GM12878 (cell line): ENCODE data around the gene FANCI. TPM values are rescaled to one million over a fixed set of nuclear protein-coding genes. Genes with fewer than 3 reads are reported as not detected.

Experiments
- ATAC-seq: fragments of 200-7000 bp; cut with Tn5 transposase; 3 replicates; pipeline ENCODE4 v1.9.1; 2020; ENCODE audit warnings: mild to moderate bottlenecking, moderate library complexity
- BruUV-seq: library from RNA; stranded (reverse); fragments of 400-500 nt; replicated peaks from 2 replicates; lab custom pipeline; 2021; lab: Mats Ljungman, UMichigan
- CTCF ChIA-PET: fragments of 300-600 bp; sonication (Branson Sonifier 250); formaldehyde crosslinking; extraction: SDS; loops from one replicate; lab custom pipeline; 2021; ENCODE audit warnings: inconsistent platforms; lab: Yijun Ruan, JAX
- POLR2A ChIA-PET: fragments of 350-600 bp; formaldehyde crosslinking; extraction: SDS; loops from one replicate; lab custom pipeline; 2021; ENCODE audit warnings: inconsistent platforms; lab: Charles Lee
- RAD21 ChIA-PET: fragments of 300-600 bp; sonication (Branson Sonifier 250); formaldehyde crosslinking; loops from one replicate; lab custom pipeline; 2023; ENCODE audit warnings: antibody characterized with exemption; ENCODE audit not compliant: unreplicated experiment; lab: Charles Lee
- SMC1A ChIA-PET: fragments of 300-600 bp; sonication (Branson Sonifier 250); formaldehyde crosslinking; loops from one replicate; lab custom pipeline; 2023; ENCODE audit not compliant: unreplicated experiment, uncharacterized antibody; lab: Charles Lee
- DNase-seq: peaks from one replicate; pipeline ENCODE4 v3.0.0-alpha.2; 2011; ENCODE audit warnings: low read depth, low spot score
- FAIRE-seq: peaks from 3 replicates; lab custom pipeline; 2011; peaks lifted over from hg19 to GRCh38; lab: Jason Lieb, UNC
- H2AFZ ChIP-seq: 2 replicates; pipeline ENCODE4 v1.6.0; 2011; ENCODE audit warnings: low read depth, low read length, control low read depth; ENCODE audit not compliant: control insufficient read depth
- H3K27ac ChIP-seq: 2 replicates; pipeline ENCODE4 v1.5.1; 2011; ENCODE audit warnings: control low read depth; ENCODE audit not compliant: control insufficient read depth, insufficient read depth
- H3K27me3 ChIP-seq, 2 experiments: replicated peaks in 1 of 2; 2 replicates each; pipeline versions ENCODE4 v1.6.0 to v1.6.1; 2011; ENCODE audit warnings: low read length in 1 of 2; ENCODE audit not compliant: control insufficient read depth in 2 of 2, insufficient read depth in 2 of 2
- H3K36me3 ChIP-seq, 2 experiments: 2 replicates each; pipeline ENCODE4 v1.5.1; 2011; ENCODE audit warnings: low read length in 1 of 2; ENCODE audit not compliant: control insufficient read depth in 2 of 2, insufficient read depth in 2 of 2
- H3K4me1 ChIP-seq: 2 replicates; pipeline ENCODE4 v1.6.1; 2011; ENCODE audit warnings: mild to moderate bottlenecking, low read length, moderate library complexity, mixed read lengths; ENCODE audit not compliant: control insufficient read depth, insufficient read depth
- H3K4me2 ChIP-seq: 2 replicates; pipeline ENCODE4 v1.6.0; 2011; ENCODE audit warnings: control low read depth; ENCODE audit not compliant: control insufficient read depth, insufficient read depth
- H3K4me3 ChIP-seq: fragments of 200-600 bp; sonication (generic); 2 replicates; pipeline ENCODE4 v1.5.1; 2016
- H3K79me2 ChIP-seq: 2 replicates; pipeline ENCODE4 v1.6.0; 2011; ENCODE audit warnings: low read length; ENCODE audit not compliant: control insufficient read depth, insufficient read depth
- H3K9ac ChIP-seq: 2 replicates; pipeline ENCODE4 v1.8.0; 2011; ENCODE audit warnings: low read length, control low read depth, mixed read lengths; ENCODE audit not compliant: control insufficient read depth, insufficient read depth
- H3K9me3 ChIP-seq: replicated peaks from 3 replicates; pipeline ENCODE4 v1.5.1; 2011; ENCODE audit warnings: mild to moderate bottlenecking, low read length; ENCODE audit not compliant: control insufficient read depth, insufficient read depth
- H4K20me1 ChIP-seq: 2 replicates; pipeline ENCODE4 v1.6.0; 2011; ENCODE audit not compliant: control insufficient read depth, insufficient read depth
- BRCA1 ChIP-seq: IDR thresholded peaks from 2 replicates; pipeline ENCODE4 v1.6.1; 2011; ENCODE audit warnings: low read depth, low read length, improper control_type of control experiment
- CEBPB ChIP-seq, 2 experiments: fragments of 150-350 bp in 1 of 2; IDR thresholded peaks; 2 replicates each; pipeline ENCODE4 v1.6.1; 2012 to 2014; ENCODE audit warnings: low read depth in 2 of 2, low read length in 2 of 2, borderline replicate concordance in 1 of 2, inconsistent platforms in 1 of 2
- CTCF ChIP-seq, 3 experiments: IDR thresholded peaks in 2 of 3; conservative IDR thresholded peaks in 1 of 3; 2 replicates each; pipeline ENCODE4 v1.5.1; 2011; ENCODE audit warnings: low read depth in 3 of 3, low read length in 3 of 3, mild to moderate bottlenecking in 3 of 3, control low read depth in 2 of 3, moderate library complexity in 2 of 3, inconsistent platforms in 1 of 3, mixed read lengths in 1 of 3; ENCODE audit not compliant: control insufficient read depth in 2 of 3, insufficient read depth in 1 of 3; ENCODE audit errors: extremely low read depth in 1 of 3
- JUNB ChIP-seq: IDR thresholded peaks from 2 replicates; pipeline ENCODE4 v1.6.1; 2016; ENCODE audit warnings: antibody characterized with exemption, mild to moderate bottlenecking
- PML ChIP-seq: IDR thresholded peaks from 2 replicates; pipeline ENCODE4 v1.6.1; 2012; ENCODE audit warnings: low read length, inconsistent platforms
- POU2F2 ChIP-seq: IDR thresholded peaks from 3 replicates; pipeline ENCODE4 v1.6.1; 2011; ENCODE audit warnings: low read depth, mild to moderate bottlenecking, low read length, borderline replicate concordance
- RELB ChIP-seq: fragments of 450-650 bp; IDR thresholded peaks from 2 replicates; pipeline ENCODE4 v1.6.1; 2017; ENCODE audit warnings: low read depth, mild to moderate bottlenecking, moderate library complexity
- YBX1 ChIP-seq: fragments of 450-650 bp; IDR thresholded peaks from 2 replicates; pipeline ENCODE4 v1.6.1; 2016; ENCODE audit warnings: antibody characterized with exemption
- ZNF592 ChIP-seq: fragments of 450-650 bp; IDR thresholded peaks from 2 replicates; pipeline ENCODE4 v1.6.1; 2017; ENCODE audit warnings: mild to moderate bottlenecking, moderate library complexity
- WGBS: methylation state at CpG from one replicate; pipeline ENCODE4 v1.1.6; 2016; ENCODE audit warnings: low lambda C conversion rate; ENCODE audit not compliant: insufficient replicate concordance, insufficient coverage; ENCODE audit errors: missing lambda C conversion rate; 5-methylcytosine and 5-hydroxymethylcytosine counted together
- in situ Hi-C: fragments of 300-500 bp; cut with MboI; formaldehyde crosslinking; loops from 9 replicates; pipeline ENCODE4 v1.14.3; 2018; ENCODE audit warnings: mixed read lengths
- intact Hi-C: fragments of 100-400 bp; cut with micrococcal nuclease; formaldehyde crosslinking; loops from one replicate; pipeline ENCODE4 v1.14.2; 2022; ENCODE audit not compliant: unreplicated experiment
- polyA plus RNA-seq, 11 experiments: library from polyadenylated mRNA; depleted of rRNA in 4 of 11; unstranded in 6 of 11; stranded (reverse) in 5 of 11; fragments of >200 nt; fragmentation: Nextera tagmentation in 4 of 11; fragmentation: Illumina TruSeq in 1 of 11; extraction: Ambion mirVana in 4 of 11; extraction: Trizol in 1 of 11; gene quantifications; 1 replicate in 1 of 11; 2 replicates in 10 of 11; pipeline versions ENCODE4 v1.2.1 to v1.2.3, GENCODE V29; 2011 to 2016; ENCODE audit warnings: inconsistent platforms in 2 of 11, missing spikeins in 2 of 11, low read depth in 1 of 11
- total RNA-seq, 4 experiments: library from RNA; depleted of rRNA in 3 of 4; stranded (reverse); fragments of >200 nt in 3 of 4; fragmentation: Illumina TruSeq in 1 of 4; extraction: Trizol in 1 of 4; gene quantifications; 2 replicates each; pipeline versions ENCODE4 v1.2.1 to v1.2.3, GENCODE V29; 2013 to 2021
- TF ChIP-seq, protein P1 (sequence below): IDR thresholded peaks from 2 replicates; pipeline ENCODE4 v1.6.1; 2011; ENCODE audit warnings: borderline replicate concordance, low read depth, mild to moderate bottlenecking, moderate library complexity, low read length; ENCODE audit not compliant: insufficient read depth, poor library complexity, severe bottlenecking
- TF ChIP-seq, protein P2 (sequence below): fragments of 450-650 bp; IDR thresholded peaks from 2 replicates; pipeline ENCODE4 v1.6.1; 2016; ENCODE audit warnings: mild to moderate bottlenecking

The FANCI gene
- total and polyA plus RNA-seq, 10 of the 15 experiments (the other 5 are each of a cell fraction or from before 2014, with no cell fraction given), result 38.1 to 129 (median 82.4) TPM

GRCh38 chr15:89208256-89208655 lies 35.5 kb upstream of the FANCI start (continued):
- no peak for TF ChIP-seq CTCF (IDR thresholded peaks at IDR 0.05 in 2 of 3, conservative IDR thresholded peaks at IDR 0.05 in 1 of 3; ENCODE audit: control insufficient read depth in 2 of 3, extremely low read depth in 1 of 3, insufficient read depth in 1 of 3, low read depth in 3 of 3, low read length in 3 of 3)
- TF ChIP-seq, protein P1, sequence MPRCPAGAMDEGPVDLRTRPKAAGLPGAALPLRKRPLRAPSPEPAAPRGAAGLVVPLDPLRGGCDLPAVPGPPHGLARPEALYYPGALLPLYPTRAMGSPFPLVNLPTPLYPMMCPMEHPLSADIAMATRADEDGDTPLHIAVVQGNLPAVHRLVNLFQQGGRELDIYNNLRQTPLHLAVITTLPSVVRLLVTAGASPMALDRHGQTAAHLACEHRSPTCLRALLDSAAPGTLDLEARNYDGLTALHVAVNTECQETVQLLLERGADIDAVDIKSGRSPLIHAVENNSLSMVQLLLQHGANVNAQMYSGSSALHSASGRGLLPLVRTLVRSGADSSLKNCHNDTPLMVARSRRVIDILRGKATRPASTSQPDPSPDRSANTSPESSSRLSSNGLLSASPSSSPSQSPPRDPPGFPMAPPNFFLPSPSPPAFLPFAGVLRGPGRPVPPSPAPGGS, result no peak
- TF ChIP-seq, protein P2, sequence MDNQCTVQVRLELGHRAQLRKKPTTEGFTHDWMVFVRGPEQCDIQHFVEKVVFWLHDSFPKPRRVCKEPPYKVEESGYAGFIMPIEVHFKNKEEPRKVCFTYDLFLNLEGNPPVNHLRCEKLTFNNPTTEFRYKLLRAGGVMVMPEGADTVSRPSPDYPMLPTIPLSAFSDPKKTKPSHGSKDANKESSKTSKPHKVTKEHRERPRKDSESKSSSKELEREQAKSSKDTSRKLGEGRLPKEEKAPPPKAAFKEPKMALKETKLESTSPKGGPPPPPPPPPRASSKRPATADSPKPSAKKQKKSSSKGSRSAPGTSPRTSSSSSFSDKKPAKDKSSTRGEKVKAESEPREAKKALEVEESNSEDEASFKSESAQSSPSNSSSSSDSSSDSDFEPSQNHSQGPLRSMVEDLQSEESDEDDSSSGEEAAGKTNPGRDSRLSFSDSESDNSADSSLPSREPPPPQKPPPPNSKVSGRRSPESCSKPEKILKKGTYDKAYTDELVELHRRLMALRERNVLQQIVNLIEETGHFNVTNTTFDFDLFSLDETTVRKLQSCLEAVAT, result no peak

- CTCF ChIA-PET, result no interaction called here
- 57% methylated on average over 1 of the region's 1 CpG for WGBS
- Histone ChIP-seq H3K36me3 (no peaks in the 10 kb centered on the region), H3K4me3 (no peak overlapping the region), H3K9me3 (no peaks in the 10 kb centered on the region), H4K20me1 (no peaks in the 10 kb centered on the region), H3K4me2 (no peak overlapping the region), H3K27me3 (no peaks in the 10 kb centered on the region), H3K27ac (no peak overlapping the region), H3K9ac (no peak overlapping the region), H2AFZ (no peak overlapping the region), H3K4me1 (no peaks in the 10 kb centered on the region), H3K79me2 (no peaks in the 10 kb centered on the region)
- intact Hi-C loops (loop anchor here (5.0 to 10.0 kb wide), 3 partner anchors 96 to 263 kb away; partner anchors contain the start of gene POLG), in situ Hi-C loops (no loop called here)
- ATAC-seq, result no peak
- POLR2A ChIA-PET, result no interaction called here
- no TSS peak for BruUV-seq
- DNase-seq, result no peak
- SMC1A ChIA-PET, result interaction anchor here (0.6 kb wide), 1 partner anchor 115 kb away, joined by 3 read pairs; no protein-coding TSS in a partner anchor
- no peak for FAIRE-seq
- RAD21 ChIA-PET, result interaction anchor here (0.8 kb wide), 1 partner anchor 149 kb away, joined by 3 read pairs; no protein-coding TSS in a partner anchor
- TF ChIP-seq PML (no peak), BRCA1 (no peak), ZNF592 (no peak), CEBPB (IDR thresholded peaks at IDR 0.05; ENCODE audit: borderline replicate concordance in 1 of 2, low read depth in 2 of 2, low read length in 2 of 2) (no peak), POU2F2 (no peak), YBX1 (no peak), RELB (no peak), JUNB (no peak)
Observed at GRCh38 chr15:89209057-89209456, 34.7 kb upstream of the FANCI start.
